ENCODE data around the gene RUFY2. TPM values are rescaled to one million over a fixed set of nuclear protein-coding genes. Genes with fewer than 3 reads are reported as not detected.
A peak's percentile ranks its signal among the peaks of the same experiment; 100 is the strongest.

Gene RUFY2
- total RNA-seq, 2 experiments from 2014 or later, result 11.4 to 12.9 TPM

DNA sequence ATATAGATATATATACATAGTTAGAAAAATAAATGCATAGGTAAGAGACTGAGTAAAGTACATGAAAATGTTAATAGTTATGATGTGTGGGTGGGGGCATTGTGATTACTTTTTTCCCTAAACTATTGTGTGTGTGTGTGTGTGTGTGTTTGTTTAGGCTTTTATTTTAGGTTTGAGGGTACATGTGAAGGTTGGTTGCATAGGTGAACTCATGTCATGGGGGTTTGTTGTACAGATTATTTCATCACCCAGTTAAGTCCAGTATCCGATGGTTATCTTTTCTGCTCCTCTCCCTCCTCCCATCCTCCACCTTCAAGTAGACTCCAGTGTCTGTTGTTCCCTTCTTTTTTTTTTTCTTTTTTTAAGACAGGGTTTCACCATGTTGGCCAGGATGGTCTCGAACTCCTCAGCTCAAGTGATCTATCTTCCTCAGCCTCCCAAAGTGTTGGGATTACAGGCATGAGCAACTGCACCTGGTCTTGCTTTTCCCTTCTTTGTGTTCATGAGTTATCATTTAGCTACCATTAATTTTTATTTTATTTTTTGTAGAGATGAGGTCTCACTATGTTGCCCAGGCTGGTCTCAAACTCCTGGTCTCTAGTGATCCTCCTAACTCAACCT lies 1.9 kb upstream of the RUFY2 start:
- ATAC-seq (no peak), DNase-seq (no peak)
- Mint-ChIP-seq H3K9me3 (ENCODE audit: insufficient read depth) (no peaks in the 10 kb centered on the region), H3K36me3 (ENCODE audit: low read depth) (peaks cover 13% of the 10 kb centered on the region), H3K27ac (no peak overlapping the region), H3K4me3 (no peak overlapping the region), H3K4me1 (ENCODE audit: low read depth) (peaks cover 17% of the 10 kb centered on the region), H3K27me3 (ENCODE audit: low read depth) (no peaks in the 10 kb centered on the region)
- ChIA-PET CTCF (interaction anchor here (1.7 kb wide), 1 partner anchor 13 kb away, joined by 4 read pairs; no protein-coding TSS in a partner anchor), POLR2A (interaction anchor here (1.1 kb wide), 1 partner anchor 76 kb away, joined by 4 read pairs; the partner anchor contains the start of gene PBLD)

DNA sequence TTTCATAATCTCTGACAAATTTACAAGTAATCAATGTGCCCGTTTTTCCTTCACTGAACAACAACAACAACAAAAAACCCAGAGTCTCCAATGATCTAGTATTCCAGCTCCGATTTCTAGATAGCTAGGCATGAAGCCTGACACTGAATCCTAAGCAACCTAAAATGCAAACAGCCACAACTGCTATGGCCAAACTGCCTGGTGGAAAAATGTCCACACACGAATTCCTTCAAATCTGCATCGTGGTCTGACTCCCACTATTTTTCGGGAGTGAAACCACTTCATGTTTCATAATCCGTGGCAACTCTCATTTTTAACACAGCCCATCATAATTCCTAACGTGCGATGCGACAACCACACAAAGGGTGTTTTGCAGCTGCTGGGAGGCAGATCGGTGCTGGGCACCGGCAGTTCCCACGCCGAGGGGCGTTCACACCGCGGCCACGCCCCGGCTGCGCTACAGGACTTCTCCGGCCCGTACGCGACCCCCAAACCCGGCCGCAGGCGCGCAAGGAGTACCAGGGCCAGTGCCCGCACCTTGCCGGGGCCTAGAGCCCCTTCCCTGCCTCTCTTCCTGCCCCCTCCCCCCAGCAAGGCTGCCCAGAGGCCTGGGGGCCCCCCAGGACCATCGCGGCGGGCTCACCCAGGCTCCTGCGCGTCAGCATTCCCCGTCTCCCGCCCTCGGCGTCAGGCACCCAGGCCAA lies 814 bp downstream of the RUFY2 start:
- peak overlapping the region; percentile 83 for H3K4me3 Mint-ChIP-seq
- POLR2A ChIA-PET, result interaction anchor here (0.6 to 1.3 kb wide), 5 partner anchors 58 to 499 kb away, joined by 3 to 4 read pairs (median 3); partner anchors contain the start of gene DNA2
- peak; percentile 46 for DNase-seq
- peak overlapping the region; percentile 77 for H3K27ac Mint-ChIP-seq
- ATAC-seq, result peak; percentile 40
- peaks cover 6% of the 10 kb centered on the region for H3K36me3 Mint-ChIP-seq (ENCODE audit: low read depth)
- no peaks in the 10 kb centered on the region for H3K9me3 Mint-ChIP-seq (ENCODE audit: insufficient read depth)
- no peaks in the 10 kb centered on the region for H3K27me3 Mint-ChIP-seq (ENCODE audit: low read depth)
- peaks cover 17% of the 10 kb centered on the region for H3K4me1 Mint-ChIP-seq (ENCODE audit: low read depth)
- CTCF ChIA-PET, result interaction anchor here (0.6 to 1.7 kb wide), 19 partner anchors 8 to 347 kb away, joined by 3 to 17 read pairs (median 3); partner anchors contain the start of gene PBLD

GRCh38 chr10:68403701-68404100 lies 3.4 kb downstream of the RUFY2 start:
- Mint-ChIP-seq H3K27ac (no peak overlapping the region), H3K4me3 (no peak overlapping the region), H3K9me3 (ENCODE audit: insufficient read depth) (no peaks in the 10 kb centered on the region), H3K4me1 (ENCODE audit: low read depth) (peaks cover 15% of the 10 kb centered on the region), H3K36me3 (ENCODE audit: low read depth) (peaks cover 12% of the 10 kb centered on the region), H3K27me3 (ENCODE audit: low read depth) (no peaks in the 10 kb centered on the region)
- CTCF ChIA-PET, result no interaction called here
- POLR2A ChIA-PET, result no interaction called here
- DNase-seq (no peak), ATAC-seq (no peak)

DNA sequence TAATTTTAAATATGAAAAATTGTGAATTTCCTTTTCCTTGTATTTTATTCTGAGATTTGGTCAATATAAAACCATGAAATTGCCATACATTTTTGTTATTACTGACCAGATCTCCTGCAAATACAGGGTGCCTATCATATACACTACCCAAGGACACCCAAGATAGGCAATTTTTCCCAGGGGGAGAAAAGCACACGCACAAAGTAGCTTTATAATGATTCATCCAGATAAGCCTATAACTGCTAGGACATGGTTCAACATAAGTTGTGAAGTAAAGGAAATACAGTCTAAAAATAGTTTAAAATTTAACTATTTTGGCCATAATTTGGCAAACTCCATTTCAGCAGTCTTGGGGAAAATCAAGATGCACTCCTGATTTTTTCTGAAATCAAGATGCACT lies 4.8 kb downstream of the RUFY2 start:
- H3K27me3 Mint-ChIP-seq (ENCODE audit: low read depth), result no peaks in the 10 kb centered on the region
- no peaks in the 10 kb centered on the region for H3K9me3 Mint-ChIP-seq (ENCODE audit: insufficient read depth)
- peaks cover 13% of the 10 kb centered on the region for H3K4me1 Mint-ChIP-seq (ENCODE audit: low read depth)
- POLR2A ChIA-PET, result no interaction called here
- peaks cover 12% of the 10 kb centered on the region for H3K36me3 Mint-ChIP-seq (ENCODE audit: low read depth)
- H3K27ac Mint-ChIP-seq, result no peak overlapping the region
- no peak for ATAC-seq
- CTCF ChIA-PET, result no interaction called here
- no peak for DNase-seq
- no peak overlapping the region for H3K4me3 Mint-ChIP-seq

GRCh38 chr10:68397005-68397404 lies 10.1 kb downstream of the RUFY2 start:
- no peak for ATAC-seq
- no peaks in the 10 kb centered on the region for H3K4me1 Mint-ChIP-seq (ENCODE audit: low read depth)
- CTCF ChIA-PET, result no interaction called here

GRCh38 chr10:68385740-68386139 lies 21.3 kb downstream of the RUFY2 start:
- Mint-ChIP-seq H3K27me3 (ENCODE audit: low read depth) (no peaks in the 10 kb centered on the region), H3K27ac (no peak overlapping the region), H3K9me3 (ENCODE audit: insufficient read depth) (no peaks in the 10 kb centered on the region), H3K4me3 (no peak overlapping the region), H3K4me1 (ENCODE audit: low read depth) (no peaks in the 10 kb centered on the region), H3K36me3 (ENCODE audit: low read depth) (peaks cover 18% of the 10 kb centered on the region)
- no peak for ATAC-seq
- ChIA-PET CTCF (no interaction called here), POLR2A (no interaction called here)
- DNase-seq, result no peak

More at GRCh38 chr10:68397005-68397404, 10.1 kb downstream of the RUFY2 start:
- H3K27ac Mint-ChIP-seq, result no peak overlapping the region
- no peaks in the 10 kb centered on the region for H3K27me3 Mint-ChIP-seq (ENCODE audit: low read depth)
- POLR2A ChIA-PET, result no interaction called here
- no peak for DNase-seq
- H3K4me3 Mint-ChIP-seq, result no peak overlapping the region
- no peaks in the 10 kb centered on the region for H3K9me3 Mint-ChIP-seq (ENCODE audit: insufficient read depth)
- peaks cover 22% of the 10 kb centered on the region for H3K36me3 Mint-ChIP-seq (ENCODE audit: low read depth)

DNA sequence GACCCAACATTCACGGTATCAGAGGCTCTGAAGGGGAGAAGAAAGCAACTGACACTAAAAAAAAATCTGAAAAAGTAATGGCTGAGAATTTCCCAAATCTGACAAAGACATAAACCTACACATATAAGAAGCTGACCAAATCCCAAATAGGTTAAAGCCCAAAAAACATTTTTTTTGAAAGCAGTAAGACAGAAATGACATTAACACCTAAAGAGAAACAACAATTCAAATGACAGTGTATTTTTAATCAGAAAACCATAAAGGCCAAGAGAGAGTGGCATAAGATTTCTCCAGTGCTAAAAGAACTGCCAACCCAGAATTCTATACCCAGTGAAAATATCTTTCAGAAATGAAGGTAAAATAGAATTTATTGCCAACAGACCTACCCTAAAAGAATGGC lies 35.5 kb downstream of the RUFY2 start:
- ChIA-PET CTCF (interaction anchor here (0.7 to 1.4 kb wide), 2 partner anchors 23 to 117 kb away, joined by 3 to 7 read pairs; no protein-coding TSS in a partner anchor), POLR2A (no interaction called here)
- H3K27me3 Mint-ChIP-seq (ENCODE audit: low read depth), result no peaks in the 10 kb centered on the region
- peaks cover 42% of the 10 kb centered on the region for H3K36me3 Mint-ChIP-seq (ENCODE audit: low read depth)
- ATAC-seq (no peak), DNase-seq (no peak)
- no peaks in the 10 kb centered on the region for H3K4me1 Mint-ChIP-seq (ENCODE audit: low read depth)
- peaks cover 5% of the 10 kb centered on the region for H3K9me3 Mint-ChIP-seq (ENCODE audit: insufficient read depth)
- no peak overlapping the region for H3K27ac Mint-ChIP-seq
- no peak overlapping the region for H3K4me3 Mint-ChIP-seq

- Mint-ChIP-seq H3K4me1 (ENCODE audit: low read depth) (peaks cover 6% of the 10 kb centered on the region), H3K27me3 (ENCODE audit: low read depth) (no peaks in the 10 kb centered on the region), H3K9me3 (ENCODE audit: insufficient read depth) (no peaks in the 10 kb centered on the region), H3K36me3 (ENCODE audit: low read depth) (peaks cover 28% of the 10 kb centered on the region), H3K4me3 (no peak overlapping the region), H3K27ac (no peak overlapping the region)
- DNase-seq (no peak), ATAC-seq (no peak)
- CTCF ChIA-PET, result interaction anchor here (1.1 kb wide), 1 partner anchor 40 kb away, joined by 3 read pairs; the partner anchor contains the start of gene RUFY2
- POLR2A ChIA-PET, result no interaction called here
Observed at GRCh38 chr10:68367121-68367520, 40.0 kb downstream of the RUFY2 start.

GRCh38 chr10:68366600-68366999 lies 40.5 kb downstream of the RUFY2 start:
- no peak overlapping the region for H3K27ac Mint-ChIP-seq
- no peaks in the 10 kb centered on the region for H3K27me3 Mint-ChIP-seq (ENCODE audit: low read depth)
- peaks cover 22% of the 10 kb centered on the region for H3K36me3 Mint-ChIP-seq (ENCODE audit: low read depth)

GRCh38 chr10:68365611-68366010 lies 41.5 kb downstream of the RUFY2 start:
- H3K9me3 Mint-ChIP-seq (ENCODE audit: insufficient read depth), result no peaks in the 10 kb centered on the region
- CTCF ChIA-PET, result no interaction called here
- H3K36me3 Mint-ChIP-seq (ENCODE audit: low read depth), result peaks cover 16% of the 10 kb centered on the region
- POLR2A ChIA-PET, result no interaction called here
- peaks cover 6% of the 10 kb centered on the region for H3K4me1 Mint-ChIP-seq (ENCODE audit: low read depth)
- no peak overlapping the region for H3K4me3 Mint-ChIP-seq
- no peak for DNase-seq
- H3K27me3 Mint-ChIP-seq (ENCODE audit: low read depth), result no peaks in the 10 kb centered on the region
- no peak for ATAC-seq
- H3K27ac Mint-ChIP-seq, result no peak overlapping the region

More at GRCh38 chr10:68366600-68366999, 40.5 kb downstream of the RUFY2 start:
- no peaks in the 10 kb centered on the region for H3K9me3 Mint-ChIP-seq (ENCODE audit: insufficient read depth)
- ChIA-PET POLR2A (no interaction called here), CTCF (interaction anchor here (1.1 kb wide), 1 partner anchor 40 kb away, joined by 3 read pairs; the partner anchor contains the start of gene RUFY2)
- no peak overlapping the region for H3K4me3 Mint-ChIP-seq
- H3K4me1 Mint-ChIP-seq (ENCODE audit: low read depth), result peaks cover 6% of the 10 kb centered on the region
- no peak for DNase-seq
- ATAC-seq, result no peak

GRCh38 chr10:68364101-68364886 lies 42.8 kb downstream of the RUFY2 start:
- ChIA-PET CTCF (interaction anchor here (0.7 to 2.9 kb wide), 3 partner anchors 10 to 44 kb away, joined by 3 to 14 read pairs (median 3); no protein-coding TSS in a partner anchor), POLR2A (no interaction called here)
- Mint-ChIP-seq H3K4me3 (no peak overlapping the region), H3K9me3 (ENCODE audit: insufficient read depth) (no peaks in the 10 kb centered on the region), H3K4me1 (ENCODE audit: low read depth) (peaks cover 6% of the 10 kb centered on the region), H3K27ac (no peak overlapping the region), H3K27me3 (ENCODE audit: low read depth) (no peaks in the 10 kb centered on the region), H3K36me3 (ENCODE audit: low read depth) (peaks cover 10% of the 10 kb centered on the region)
- DNase-seq (no peak), ATAC-seq (no peak)

All from activated CD8-positive, alpha-beta T cell treated with anti-CD3 and anti-CD28 coated beads, Interleukin-2, amount 10 ng/mL, durations not matched to agents 7 days and 5 days (primary cell).